ENCODE measurements around the gene NR1H3.

DNA sequence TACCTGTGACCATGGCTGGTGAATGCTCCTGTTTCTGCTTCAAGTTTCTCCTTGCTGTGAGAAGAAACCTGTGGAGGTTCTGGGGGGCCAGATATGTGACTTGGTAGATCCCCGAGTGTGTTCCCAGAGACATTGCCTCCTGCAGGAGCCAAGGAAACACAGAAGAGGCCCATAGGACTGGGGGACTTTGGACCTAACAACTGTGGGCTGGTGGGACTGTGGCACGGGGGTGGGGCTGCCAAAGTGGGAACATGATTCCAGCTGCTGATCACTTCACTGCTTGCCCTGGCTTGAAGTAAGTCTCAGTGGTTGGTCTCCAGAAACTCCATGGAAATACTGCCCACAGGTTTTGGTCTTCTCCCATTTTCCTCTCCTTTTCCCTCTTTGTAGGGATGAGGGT is 4.1 kb upstream of the NR1H3 start:
- TF ChIP-seq POLR2AphosphoS5 (IDR thresholded peaks at IDR 0.05; ENCODE audit: low read depth, low read length) (no peak), EZH2phosphoT487 (IDR thresholded peaks at IDR 0.05; ENCODE audit: borderline replicate concordance, low read depth) (no peak), RAD21 (IDR thresholded peaks at IDR 0.05; ENCODE audit: low read length) (no peak), EP300 (IDR thresholded peaks at IDR 0.05; ENCODE audit: borderline replicate concordance in 1 of 2, low read depth in 1 of 2, low read length in 1 of 2) (no peak), GATA2 (CRISPR knock-in tag; IDR thresholded peaks at IDR 0.05) (no peak), TEAD4 (IDR thresholded peaks at IDR 0.05; ENCODE audit: borderline replicate concordance, insufficient read depth) (no peak), MAX (IDR thresholded peaks at IDR 0.05; ENCODE audit: low read depth) (no peak), MXI1 (IDR thresholded peaks at IDR 0.05; ENCODE audit: low read depth, low read length) (no peak)
- TF ChIP-seq, protein P1, sequence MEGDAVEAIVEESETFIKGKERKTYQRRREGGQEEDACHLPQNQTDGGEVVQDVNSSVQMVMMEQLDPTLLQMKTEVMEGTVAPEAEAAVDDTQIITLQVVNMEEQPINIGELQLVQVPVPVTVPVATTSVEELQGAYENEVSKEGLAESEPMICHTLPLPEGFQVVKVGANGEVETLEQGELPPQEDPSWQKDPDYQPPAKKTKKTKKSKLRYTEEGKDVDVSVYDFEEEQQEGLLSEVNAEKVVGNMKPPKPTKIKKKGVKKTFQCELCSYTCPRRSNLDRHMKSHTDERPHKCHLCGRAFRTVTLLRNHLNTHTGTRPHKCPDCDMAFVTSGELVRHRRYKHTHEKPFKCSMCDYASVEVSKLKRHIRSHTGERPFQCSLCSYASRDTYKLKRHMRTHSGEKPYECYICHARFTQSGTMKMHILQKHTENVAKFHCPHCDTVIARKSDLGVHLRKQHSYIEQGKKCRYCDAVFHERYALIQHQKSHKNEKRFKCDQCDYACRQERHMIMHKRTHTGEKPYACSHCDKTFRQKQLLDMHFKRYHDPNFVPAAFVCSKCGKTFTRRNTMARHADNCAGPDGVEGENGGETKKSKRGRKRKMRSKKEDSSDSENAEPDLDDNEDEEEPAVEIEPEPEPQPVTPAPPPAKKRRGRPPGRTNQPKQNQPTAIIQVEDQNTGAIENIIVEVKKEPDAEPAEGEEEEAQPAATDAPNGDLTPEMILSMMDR (IDR thresholded peaks at IDR 0.05), result no peak
- TF ChIP-seq, protein P2, sequence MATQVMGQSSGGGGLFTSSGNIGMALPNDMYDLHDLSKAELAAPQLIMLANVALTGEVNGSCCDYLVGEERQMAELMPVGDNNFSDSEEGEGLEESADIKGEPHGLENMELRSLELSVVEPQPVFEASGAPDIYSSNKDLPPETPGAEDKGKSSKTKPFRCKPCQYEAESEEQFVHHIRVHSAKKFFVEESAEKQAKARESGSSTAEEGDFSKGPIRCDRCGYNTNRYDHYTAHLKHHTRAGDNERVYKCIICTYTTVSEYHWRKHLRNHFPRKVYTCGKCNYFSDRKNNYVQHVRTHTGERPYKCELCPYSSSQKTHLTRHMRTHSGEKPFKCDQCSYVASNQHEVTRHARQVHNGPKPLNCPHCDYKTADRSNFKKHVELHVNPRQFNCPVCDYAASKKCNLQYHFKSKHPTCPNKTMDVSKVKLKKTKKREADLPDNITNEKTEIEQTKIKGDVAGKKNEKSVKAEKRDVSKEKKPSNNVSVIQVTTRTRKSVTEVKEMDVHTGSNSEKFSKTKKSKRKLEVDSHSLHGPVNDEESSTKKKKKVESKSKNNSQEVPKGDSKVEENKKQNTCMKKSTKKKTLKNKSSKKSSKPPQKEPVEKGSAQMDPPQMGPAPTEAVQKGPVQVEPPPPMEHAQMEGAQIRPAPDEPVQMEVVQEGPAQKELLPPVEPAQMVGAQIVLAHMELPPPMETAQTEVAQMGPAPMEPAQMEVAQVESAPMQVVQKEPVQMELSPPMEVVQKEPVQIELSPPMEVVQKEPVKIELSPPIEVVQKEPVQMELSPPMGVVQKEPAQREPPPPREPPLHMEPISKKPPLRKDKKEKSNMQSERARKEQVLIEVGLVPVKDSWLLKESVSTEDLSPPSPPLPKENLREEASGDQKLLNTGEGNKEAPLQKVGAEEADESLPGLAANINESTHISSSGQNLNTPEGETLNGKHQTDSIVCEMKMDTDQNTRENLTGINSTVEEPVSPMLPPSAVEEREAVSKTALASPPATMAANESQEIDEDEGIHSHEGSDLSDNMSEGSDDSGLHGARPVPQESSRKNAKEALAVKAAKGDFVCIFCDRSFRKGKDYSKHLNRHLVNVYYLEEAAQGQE (IDR thresholded peaks at IDR 0.05; ENCODE audit: low read depth, low read length), result no peak

Measured in SK-N-SH (cell line).